CD4-positive, alpha-beta T cell (primary cell): ENCODE results near the gene DNALI1. TPM values are rescaled to one million over a fixed set of nuclear protein-coding genes. Genes with fewer than 3 reads are reported as not detected.

Experiments
- ATAC-seq: fragments of 200-7000 bp; cut with Tn5 transposase; one replicate; pipeline ENCODE4 v1.10.0; 2022; ENCODE audit warnings: mild to moderate bottlenecking; ENCODE audit not compliant: poor library complexity
- CTCF ChIA-PET: fragments of 350-600 bp; sonication (Branson Sonifier 250); formaldehyde crosslinking; loops from one replicate; lab custom pipeline; 2021; ENCODE audit warnings: antibody characterized with exemption, inconsistent platforms; lab: Charles Lee
- POLR2A ChIA-PET: fragments of 350-600 bp; sonication (Branson Sonifier 250); formaldehyde crosslinking; loops from one replicate; lab custom pipeline; 2021; ENCODE audit warnings: antibody characterized with exemption, inconsistent platforms; lab: Charles Lee
- DNase-seq, 14 experiments: peaks; one replicate each; pipeline ENCODE4 v3.0.0-alpha.2; 2013 to 2020; ENCODE audit warnings: mixed read lengths in 2 of 14
- H3K27ac ChIP-seq, 2 donors: one replicate each; pipeline versions ENCODE4 v1.5.1 to v1.7.0; 2013; ENCODE audit warnings: low read length in 2 of 2, low read depth in 1 of 2, mild to moderate bottlenecking in 1 of 2
- H3K27me3 ChIP-seq, 2 experiments: 1 replicate in 1 of 2; 2 replicates in 1 of 2; pipeline versions ENCODE4 v1.6.1 to v1.7.0; 2013; ENCODE audit warnings: low read length in 2 of 2, control low read depth in 1 of 2, mild to moderate bottlenecking in 1 of 2, moderate library complexity in 1 of 2; ENCODE audit not compliant: insufficient read depth in 2 of 2, control insufficient read depth in 1 of 2
- H3K36me3 ChIP-seq: one replicate; pipeline ENCODE4 v1.6.1; 2013; ENCODE audit warnings: low read length, control low read depth; ENCODE audit not compliant: insufficient read depth
- H3K4me1 ChIP-seq: one replicate; pipeline ENCODE4 v1.6.1; 2013; ENCODE audit warnings: low read length, control low read depth; ENCODE audit not compliant: insufficient read depth
- H3K4me3 ChIP-seq: one replicate; pipeline ENCODE4 v1.5.1; 2013; ENCODE audit warnings: mild to moderate bottlenecking, low read length, moderate library complexity
- H3K9me3 ChIP-seq, 2 experiments: 1 replicate in 1 of 2; 2 replicates in 1 of 2; pipeline versions ENCODE4 v1.6.1 to v1.7.0; 2013; ENCODE audit warnings: low read length in 2 of 2, mild to moderate bottlenecking in 2 of 2, control low read depth in 1 of 2, moderate library complexity in 1 of 2; ENCODE audit not compliant: control insufficient read depth in 1 of 2, insufficient read depth in 1 of 2
- H3K27ac Mint-ChIP-seq: one replicate; pipeline ENCODE4 v1.8.0; 2020; ENCODE audit warnings: mixed read lengths
- H3K27me3 Mint-ChIP-seq: one replicate; pipeline ENCODE4 v1.8.0; 2021; ENCODE audit warnings: mixed read lengths
- H3K36me3 Mint-ChIP-seq: one replicate; pipeline ENCODE4 v1.8.0; 2021; ENCODE audit warnings: low read depth, mixed read lengths
- H3K4me1 Mint-ChIP-seq: one replicate; pipeline ENCODE4 v1.8.0; 2021; ENCODE audit warnings: low read depth, mixed read lengths
- H3K4me3 Mint-ChIP-seq: one replicate; pipeline ENCODE4 v1.8.0; 2020; ENCODE audit warnings: mild to moderate bottlenecking, mixed read lengths
- H3K9me3 Mint-ChIP-seq: one replicate; pipeline ENCODE4 v1.8.0; 2020; ENCODE audit warnings: mixed read lengths
- CTCF ChIP-seq: fragments of 200-600 bp; IDR thresholded peaks from one replicate; pipeline ENCODE4 v1.8.0; 2022; ENCODE audit warnings: antibody characterized with exemption, mild to moderate bottlenecking
- intact Hi-C, 2 experiments: fragments of 100-400 bp; cut with DNase I in 1 of 2; cut with micrococcal nuclease in 1 of 2; formaldehyde crosslinking; loops; one replicate each; pipeline versions ENCODE4 v1.15.1 to v1.9.0; 2023 to 2025; cut with DNase I, micrococcal nuclease
- total RNA-seq, 174 experiments: library from RNA in 2 of 174; stranded (reverse) in 2 of 174; gene quantifications; one replicate each; pipeline ENCODE4 v1.2.3 and lab custom pipeline; 2021 to 2026

DNALI1 gene
- total RNA-seq, 2 experiments from 2014 or later = not detected

GRCh38 chr1:37549341-37549740, 7.4 kb upstream of the DNALI1 start:
- no peak for DNase-seq
- POLR2A ChIA-PET = no interaction called here
- H3K9me3 ChIP-seq = no peaks in the 10 kb centered on the region
- no peak overlapping the region for H3K4me3 ChIP-seq
- no peak overlapping the region for H3K27ac ChIP-seq
- no peaks in the 10 kb centered on the region for H3K27me3 ChIP-seq
- Mint-ChIP-seq H3K4me1 (peaks cover 61% of the 10 kb centered on the region), H3K9me3 (no peaks in the 10 kb centered on the region), H3K27me3 (no peaks in the 10 kb centered on the region), H3K36me3 (peaks cover 81% of the 10 kb centered on the region), H3K4me3 (no peak overlapping the region), H3K27ac (peak overlapping the region; percentile 59)
- CTCF ChIA-PET = interaction anchor here (0.9 to 3.3 kb wide), 2 partner anchors 34 to 61 kb away, joined by 3 to 13 read pairs; partner anchors contain the start of gene MEAF6
- intact Hi-C loops = no loop called here
- no peak for TF ChIP-seq CTCF
- peaks cover 17% of the 10 kb centered on the region for H3K4me1 ChIP-seq
- peaks cover 72% of the 10 kb centered on the region for H3K36me3 ChIP-seq
- ATAC-seq = no peak

- Histone ChIP-seq H3K4me1 (peaks cover 19% of the 10 kb centered on the region), H3K27me3 (no peaks in the 10 kb centered on the region), H3K4me3 (peak overlapping the region; percentile 71), H3K9me3 (no peaks in the 10 kb centered on the region), H3K27ac (peak overlapping the region; percentile 83), H3K36me3 (peaks cover 33% of the 10 kb centered on the region)
- DNase-seq (no peak), ATAC-seq (peak; percentile 4)
- peaks cover 4% of the 10 kb centered on the region for H3K27me3 Mint-ChIP-seq
- H3K27ac Mint-ChIP-seq = peak overlapping the region; percentile 92
- intact Hi-C loops = loop anchor here (2.0 to 5.0 kb wide), 2 partner anchors 39 to 76 kb away; partner anchors contain the start of gene MEAF6 (in 1 of the 2)
- H3K4me1 Mint-ChIP-seq = peaks cover 50% of the 10 kb centered on the region
- ChIA-PET POLR2A (interaction anchor here (0.6 to 3.5 kb wide), 15 partner anchors 34 to 1331 kb away, joined by 3 to 37 read pairs (median 3); partner anchors contain the start of genes CDCA8, GNL2, INPP5B and MEAF6), CTCF (no interaction called here)
- no peaks in the 10 kb centered on the region for H3K9me3 Mint-ChIP-seq
- H3K4me3 Mint-ChIP-seq = peak overlapping the region; percentile 99
- H3K36me3 Mint-ChIP-seq = peaks cover 50% of the 10 kb centered on the region
- TF ChIP-seq CTCF = no peak
These were observed 3.2 kb upstream of the DNALI1 start for GRCh38 chr1:37553598-37553926.

- ChIA-PET POLR2A (interaction anchor here (0.6 to 3.5 kb wide), 16 partner anchors 35 to 1331 kb away, joined by 3 to 37 read pairs (median 4); partner anchors contain the start of genes CDCA8, GNL2, INPP5B and MEAF6), CTCF (interaction anchor here (1.4 kb wide), 1 partner anchor 39 kb away, joined by 8 read pairs; the partner anchor contains the start of gene MEAF6)
- no peak for TF ChIP-seq CTCF
- H3K36me3 ChIP-seq = peaks cover 28% of the 10 kb centered on the region
- H3K27me3 ChIP-seq = no peaks in the 10 kb centered on the region
- no peaks in the 10 kb centered on the region for H3K9me3 ChIP-seq
- peaks cover 19% of the 10 kb centered on the region for H3K4me1 ChIP-seq
- peaks cover 4% of the 10 kb centered on the region for H3K27me3 Mint-ChIP-seq
- peak; percentile 80 to 96 (median 88) for DNase-seq
- H3K9me3 Mint-ChIP-seq = no peaks in the 10 kb centered on the region
- ATAC-seq = peak; percentile 98
- H3K36me3 Mint-ChIP-seq = peaks cover 44% of the 10 kb centered on the region
- H3K27ac Mint-ChIP-seq = peak within 1 kb of the TSS; percentile 92
- intact Hi-C loops = loop anchor here (1.0 to 5.0 kb wide), 9 partner anchors 39 to 255 kb away; partner anchors contain the start of genes GNL2 (in 1 of the 2), MEAF6 (in 1 of the 2) and YRDC (in 1 of the 2)
- peak within 1 kb of the TSS; percentile 83 for H3K27ac ChIP-seq
- peak within 1 kb of the TSS; percentile 99 for H3K4me3 Mint-ChIP-seq
- peak within 1 kb of the TSS; percentile 71 for H3K4me3 ChIP-seq
- peaks cover 45% of the 10 kb centered on the region for H3K4me1 Mint-ChIP-seq
These were observed 2.6 kb upstream of the DNALI1 start, which contains the start of gene SNIP1 for GRCh38 chr1:37553927-37554808. SNIP1 (minus strand) TSS chr1:37554293; CDS start chr1:37554229, 64 bp downstream.
